ENCODE measurements around the gene MRPS6. TPM values are rescaled to one million over a fixed set of nuclear protein-coding genes. Genes with fewer than 3 reads are reported as not detected.

The MRPS6 gene
- total and polyA plus RNA-seq, 2 of the 4 experiments (the other 2 are of a cell fraction) = 7.5 to 35.1 TPM

GRCh38 chr21:34031835-34032370 is 41.5 kb upstream of the MRPS6 start:
- Histone ChIP-seq H2BK15ac (ENCODE audit: low read depth, low read length) (no peak overlapping the region), H3K4me1 (ENCODE audit: control insufficient read depth, insufficient read depth, low read length) (no peaks in the 10 kb centered on the region), H2BK20ac (ENCODE audit: low read depth, low read length) (no peak overlapping the region), H3K4me3 (ENCODE audit: insufficient read depth, low read depth, low read length) (no peak overlapping the region), H4K8ac (ENCODE audit: low read depth in 2 of 2, low read length in 2 of 2) (no peak overlapping the region), H3K18ac (ENCODE audit: low read depth, low read length) (no peak overlapping the region), H3K27ac (ENCODE audit: insufficient read depth, low read length) (no peak overlapping the region), H3K4ac (ENCODE audit: low read depth, low read length) (no peak overlapping the region), H3K27me3 (ENCODE audit: control insufficient read depth, insufficient read depth, low read length) (no peaks in the 10 kb centered on the region), H2BK120ac (ENCODE audit: low read depth, low read length) (no peak overlapping the region), H3K79me1 (ENCODE audit: low read depth in 1 of 2, low read length in 2 of 2) (no peaks in the 10 kb centered on the region), H3K36me3 (ENCODE audit: control insufficient read depth, insufficient read depth, low read length) (no peaks in the 10 kb centered on the region), H4K91ac (ENCODE audit: insufficient read depth, low read depth, low read length) (no peak overlapping the region), H3K56ac (ENCODE audit: extremely low read depth, insufficient read depth, low read length) (no peak overlapping the region), H3K9ac (ENCODE audit: low read depth, low read length) (no peak overlapping the region), H4K5ac (ENCODE audit: low read depth, low read length) (no peak overlapping the region), H3K9me3 (ENCODE audit: control insufficient read depth, insufficient read depth, low read length) (no peaks in the 10 kb centered on the region), H2BK5ac (ENCODE audit: low read depth, low read length, poor library complexity, severe bottlenecking) (no peak overlapping the region), H2AK5ac (ENCODE audit: low read depth, low read length) (no peak overlapping the region), H3K9me1 (ENCODE audit: insufficient read depth, low read length) (no peaks in the 10 kb centered on the region; the same call in none of the 2 replicates), H2AK9ac (replicated peaks; ENCODE audit: low read depth, low read length, poor library complexity) (no peak overlapping the region), H3K23ac (ENCODE audit: low read depth, low read length) (no peak overlapping the region), H4K20me1 (ENCODE audit: insufficient read depth, low read length) (no peaks in the 10 kb centered on the region), H3K4me2 (ENCODE audit: low read depth, low read length) (no peak overlapping the region), H3K14ac (replicated peaks; ENCODE audit: low read depth, low read length) (no peak overlapping the region), H2AFZ (replicated peaks; ENCODE audit: low read length, poor library complexity) (no peak overlapping the region)
- TF ChIP-seq CHD1 (IDR thresholded peaks at IDR 0.05; ENCODE audit: low read depth, low read length) (no peak), RCOR1 (IDR thresholded peaks at IDR 0.05; ENCODE audit: insufficient replicate concordance, low read length) (no peak), ELK1 (IDR thresholded peaks at IDR 0.05; ENCODE audit: borderline replicate concordance, low read depth, low read length) (no peak), BHLHE40 (IDR thresholded peaks at IDR 0.05; ENCODE audit: low read depth, low read length) (no peak), RAD21 (IDR thresholded peaks at IDR 0.05; ENCODE audit: low read length) (no peak), MAZ (IDR thresholded peaks at IDR 0.05; ENCODE audit: borderline replicate concordance, low read depth, low read length) (no peak), USF2 (IDR thresholded peaks at IDR 0.05; ENCODE audit: low read depth, low read length) (no peak), NFE2L2 (IDR thresholded peaks at IDR 0.05; ENCODE audit: low read depth, low read length) (no peak), CTCF (conservative IDR thresholded peaks at IDR 0.05; ENCODE audit: low read depth, low read length) (no peak), SMC3 (IDR thresholded peaks at IDR 0.05; ENCODE audit: low read depth, low read length) (no peak), FOS (IDR thresholded peaks at IDR 0.05; ENCODE audit: low read depth, low read length) (no peak), CEBPB (IDR thresholded peaks at IDR 0.05; ENCODE audit: low read depth, low read length) (no peak), MXI1 (IDR thresholded peaks at IDR 0.05; ENCODE audit: borderline replicate concordance, low read depth, low read length) (no peak), RFX5 (IDR thresholded peaks at IDR 0.05; ENCODE audit: low read depth, low read length) (no peak), MAFK (IDR thresholded peaks at IDR 0.05; ENCODE audit: low read depth, low read length) (no peak)
- WGBS, 2 experiments (ENCODE audit: extremely low coverage in 2 of 2, insufficient read length in 1 of 2) = 100% methylated on average over 3 of the region's 11 CpGs; no CpG with 5 or more reads in 1 of the 2 experiments
- DNase-seq = no peak
- BruUV-seq (replicated peaks) = no TSS peak
- ATAC-seq (ENCODE audit: low read depth) = no peak
- in situ Hi-C loops (cut with MboI; ENCODE audit: low sequenced_read_pairs) (no loop called here), intact Hi-C loops (cut with micrococcal nuclease) (no loop called here), dilution Hi-C loops (cut with HindIII; ENCODE audit: low sequenced_read_pairs, unreplicated experiment) (no loop called here)
- ChIA-PET CTCF (no interaction called here), POLR2A (ENCODE audit: unreplicated experiment) (no interaction called here)
